GM18861 (cell line): ENCODE results near the gene PAIP2.
"Not testable (repeated sequence)": the region's sequence is repeated elsewhere in the genome, so short reads cannot be mapped to it uniquely, and the experiment has no call there.

Source experiments
- ATAC-seq: cut with Tn5 transposase; IDR thresholded peaks from one replicate; pipeline ENCODE4 v1.9.1; 2021; ENCODE audit not compliant: unreplicated experiment

The PAIP2 gene

DNA sequence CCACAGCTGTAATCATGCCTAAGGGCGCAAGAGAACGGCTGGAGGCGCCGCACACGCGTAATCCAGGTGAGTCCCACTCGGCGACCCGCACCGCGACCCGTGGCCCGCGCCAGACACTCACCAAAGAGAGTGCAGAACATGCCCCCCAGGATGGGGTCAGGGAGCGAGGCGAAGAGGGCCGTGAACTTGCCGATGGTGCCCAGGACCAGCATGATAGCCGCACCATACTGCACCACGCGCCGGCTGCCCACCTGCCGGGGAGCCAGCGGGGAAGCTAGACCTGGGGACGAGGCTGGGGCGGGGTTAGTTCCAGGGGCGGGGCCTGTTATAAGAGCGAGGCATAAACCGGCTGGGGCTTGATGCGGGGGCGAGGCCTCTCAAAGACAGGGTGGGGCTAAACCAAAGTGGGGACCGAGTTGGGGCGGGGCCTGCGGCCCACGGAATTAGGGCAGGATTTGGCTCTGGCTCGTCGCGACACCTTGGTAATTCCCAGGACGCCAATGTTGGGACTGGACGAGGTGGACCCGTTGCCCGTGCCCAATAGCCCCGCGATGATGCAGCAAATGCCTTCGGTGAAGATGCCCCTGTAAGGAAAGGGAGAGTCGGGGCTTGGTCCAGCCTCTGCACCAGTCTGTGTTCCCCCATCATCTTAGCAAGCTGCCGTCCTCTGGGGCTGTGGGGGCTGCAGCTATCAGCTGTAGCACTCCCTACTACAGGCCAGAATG, 36.6 kb downstream of the PAIP2 start:
- no peak for ATAC-seq

DNA sequence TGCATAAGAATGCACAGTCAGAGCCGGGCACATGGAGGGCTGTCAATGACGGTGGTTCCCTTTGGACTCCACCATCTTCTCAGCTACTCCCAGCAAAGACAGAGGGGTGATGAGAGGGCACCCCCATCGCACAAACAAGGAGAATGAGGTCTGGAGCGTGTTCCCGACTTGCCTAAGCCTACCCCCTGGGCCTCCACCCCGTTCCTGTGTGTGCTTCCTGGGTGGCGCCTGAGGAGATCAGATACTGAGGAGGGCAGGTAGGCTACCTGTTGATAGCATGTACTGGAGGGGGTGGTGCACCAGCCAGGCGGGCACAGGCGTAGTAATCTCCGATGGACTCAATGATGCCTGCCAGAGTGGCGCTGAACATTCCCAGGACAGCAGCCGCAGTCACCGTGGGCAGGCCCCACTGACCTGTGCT, 37.3 kb downstream of the PAIP2 start:
- ATAC-seq = no peak

DNA sequence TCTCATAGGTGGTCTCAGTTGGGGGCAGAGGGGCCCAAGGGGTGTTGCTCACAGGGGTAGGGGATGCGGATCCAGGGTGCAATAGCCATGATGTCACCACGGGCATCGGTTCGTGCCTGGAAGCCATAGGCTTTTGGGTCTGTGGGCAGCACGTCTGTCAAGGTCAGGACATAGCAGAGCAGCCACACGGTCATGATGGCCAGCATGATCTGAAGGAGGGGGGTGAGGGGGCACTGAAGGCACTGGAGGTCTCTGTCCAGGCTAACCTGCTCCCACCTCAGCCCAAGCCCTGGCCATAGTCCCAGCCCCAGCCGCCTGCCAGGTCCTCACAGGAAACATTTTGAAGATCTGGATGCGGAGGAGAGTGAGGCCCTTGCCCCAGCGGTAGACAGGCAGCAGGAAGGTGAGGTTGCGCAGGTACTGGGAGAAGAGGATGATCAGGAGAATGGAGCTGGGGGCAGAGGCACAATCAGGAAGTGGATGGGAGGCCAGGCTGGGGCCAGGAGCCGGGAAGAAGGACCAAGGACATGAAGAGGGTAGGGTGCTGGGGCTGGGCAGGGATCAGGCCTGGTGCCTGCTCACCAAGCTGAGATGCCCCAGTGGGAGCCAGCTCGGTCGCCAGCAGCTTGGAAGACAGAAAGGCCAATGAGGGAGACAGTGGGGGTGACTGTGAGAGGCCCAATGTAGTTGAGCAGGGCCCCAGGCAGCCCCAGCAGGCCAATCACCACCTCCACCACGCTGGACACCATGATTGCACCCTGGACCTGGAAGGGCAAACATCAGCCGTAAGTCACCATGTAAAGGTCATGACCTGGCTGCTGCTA, 38.2 kb downstream of the PAIP2 start:
- ATAC-seq = no peak

DNA sequence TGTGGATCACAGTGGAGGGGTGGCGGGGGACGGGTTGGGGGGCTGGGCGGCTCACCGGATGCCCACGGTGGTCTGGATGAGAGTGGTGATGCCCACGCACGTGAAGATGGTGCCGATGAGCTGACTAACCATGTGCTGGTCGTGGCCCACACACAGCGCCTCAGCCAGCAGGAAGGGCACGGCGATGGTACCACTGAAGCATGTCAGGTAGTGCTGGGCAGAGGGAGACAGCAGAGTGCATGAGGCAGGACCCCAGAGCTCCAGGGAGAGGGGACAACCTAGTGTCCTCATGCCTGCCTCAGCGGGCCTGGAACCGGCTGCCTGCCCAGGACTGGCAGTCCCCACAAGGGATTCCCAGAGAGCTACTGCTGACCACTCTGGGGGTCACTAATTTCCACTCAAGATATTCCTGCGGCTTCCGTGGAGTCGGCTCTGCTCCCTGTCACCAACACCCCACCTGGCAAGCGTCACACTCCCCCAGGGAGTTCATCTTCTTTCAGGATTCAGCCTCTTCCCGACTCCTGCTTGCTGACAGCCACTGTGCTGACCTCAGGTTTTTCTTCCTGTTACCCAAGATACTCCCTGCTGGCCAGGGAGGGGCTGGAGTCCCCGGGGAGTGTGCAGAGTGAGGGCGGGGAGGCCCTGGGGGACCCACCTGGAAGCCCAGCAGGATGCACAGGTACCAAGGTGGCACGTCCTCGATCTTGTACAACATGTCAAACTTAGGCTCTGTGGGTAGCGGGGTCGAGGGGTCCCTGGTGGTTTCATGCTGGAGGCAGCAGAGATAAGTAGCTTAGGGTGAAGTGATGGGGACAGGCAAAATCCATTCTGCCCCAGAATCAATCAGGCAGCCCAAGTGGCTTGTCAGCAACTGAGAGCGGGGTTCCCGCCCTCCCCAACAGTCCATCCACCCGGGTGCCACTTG, 40.4 kb downstream of the PAIP2 start:
- no peak for ATAC-seq

DNA sequence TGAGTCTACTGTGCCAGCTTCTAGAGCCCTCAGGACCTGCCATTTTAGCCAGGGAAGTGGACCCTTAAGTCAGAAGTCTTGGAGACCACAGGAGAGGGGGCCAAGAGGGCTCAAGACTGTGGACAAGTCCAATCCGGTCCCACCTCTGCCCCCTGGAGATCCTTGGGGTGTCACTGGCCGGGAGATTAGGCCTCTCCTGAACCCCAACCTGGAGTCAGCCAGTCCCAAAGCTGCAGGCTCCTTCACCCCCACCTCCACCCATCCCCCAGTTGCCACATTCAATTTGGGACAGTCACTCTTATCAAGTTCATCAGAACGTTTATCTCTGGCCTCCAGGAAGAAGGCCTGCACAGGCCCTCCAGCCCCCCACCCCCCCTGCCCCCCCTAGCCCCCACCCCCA, 41.2 kb downstream of the PAIP2 start:
- no peak for ATAC-seq

DNA sequence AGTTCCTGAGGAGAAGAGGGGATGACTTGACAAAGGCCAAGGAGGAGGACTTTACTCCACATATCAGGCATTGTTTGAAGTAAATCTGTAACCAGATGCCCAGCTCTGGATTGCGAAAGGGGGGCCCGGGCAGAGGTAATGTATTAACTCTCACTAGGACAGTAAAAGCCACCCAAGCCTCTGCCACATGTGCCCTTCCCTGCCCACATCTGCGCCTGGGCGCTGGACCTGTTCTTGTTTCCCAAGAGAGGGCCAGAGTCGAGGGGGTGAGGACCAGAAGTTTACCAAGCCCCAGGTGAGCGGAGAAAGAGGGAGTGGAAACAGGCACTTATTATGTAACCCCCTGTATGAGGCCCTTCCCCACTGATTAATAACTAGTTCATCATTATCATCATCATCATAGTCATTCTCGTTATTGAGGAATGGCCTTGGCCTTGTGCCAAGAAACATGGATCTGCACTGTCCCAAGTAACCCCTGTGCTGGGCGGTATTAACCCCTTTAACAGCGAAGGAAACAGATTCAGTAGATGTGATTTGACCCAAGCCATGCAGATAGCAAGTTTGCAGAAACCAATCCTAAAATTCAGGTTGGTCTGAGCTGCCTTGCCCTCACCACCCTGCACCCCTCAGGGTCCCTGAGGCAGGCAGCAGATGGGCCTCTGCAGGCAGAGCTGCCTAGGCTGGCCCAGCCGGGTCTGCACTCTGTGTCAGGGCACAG, 41.8 kb downstream of the PAIP2 start, which contains the start of gene SLC23A1:
TSS of gene SLC23A1 (minus strand) at position 23 of the 718 bp plus-strand sequence. CDS start 44 bp downstream, outside the sequence.
- ATAC-seq = no peak

DNA sequence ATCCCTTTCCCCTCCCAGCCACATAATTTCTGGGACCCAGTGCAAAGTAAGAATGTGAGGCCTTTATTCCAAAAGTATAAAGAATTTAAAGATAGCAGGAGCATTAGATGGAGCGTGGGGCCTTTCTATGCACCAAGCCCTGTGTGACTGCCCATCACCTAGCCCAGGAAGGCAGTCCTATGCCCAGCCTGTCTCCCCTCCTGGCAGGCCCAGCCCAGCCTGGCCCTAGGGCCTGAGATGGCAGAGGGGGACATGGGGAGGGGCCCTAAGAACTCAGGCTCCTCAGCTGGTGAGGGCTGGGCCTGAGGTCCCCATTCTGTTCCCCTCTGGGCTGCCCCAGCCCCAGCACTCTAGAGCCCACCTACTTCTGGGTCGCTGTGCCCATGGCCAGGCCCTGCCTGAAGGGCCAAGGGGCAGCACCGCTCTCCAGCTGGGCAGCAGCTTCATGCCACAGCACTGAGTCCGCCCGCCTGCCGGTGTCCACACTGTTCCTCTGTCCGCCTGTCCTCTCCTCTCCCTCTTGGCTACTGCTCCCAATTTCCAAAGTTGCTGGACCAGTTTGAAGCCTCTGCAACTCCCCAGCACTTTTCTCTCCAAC, 42.4 kb downstream of the PAIP2 start:
- ATAC-seq = no peak

DNA sequence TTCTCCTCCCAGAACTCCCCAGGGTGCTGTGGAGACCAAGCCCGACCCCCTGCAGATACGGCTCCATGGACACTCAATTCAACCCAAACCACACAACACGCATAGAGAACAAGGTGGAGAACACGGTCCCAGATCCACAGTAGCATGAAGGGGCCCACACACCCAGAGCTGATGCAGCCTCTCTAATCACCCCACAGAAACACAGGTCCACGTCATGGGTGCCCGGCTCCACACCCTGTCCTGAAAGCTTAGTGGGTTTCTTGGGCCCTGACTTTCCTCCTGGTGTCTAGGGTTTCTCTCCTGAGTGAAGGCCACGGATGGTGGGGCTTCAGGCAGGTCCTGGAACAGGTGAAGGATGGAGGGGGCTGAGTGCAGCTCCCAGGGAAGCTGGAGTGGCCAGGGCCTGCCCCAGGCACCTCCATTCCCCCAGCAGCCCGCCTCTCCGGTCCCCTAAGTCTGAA, 43.0 kb downstream of the PAIP2 start:
- no peak for ATAC-seq

DNA sequence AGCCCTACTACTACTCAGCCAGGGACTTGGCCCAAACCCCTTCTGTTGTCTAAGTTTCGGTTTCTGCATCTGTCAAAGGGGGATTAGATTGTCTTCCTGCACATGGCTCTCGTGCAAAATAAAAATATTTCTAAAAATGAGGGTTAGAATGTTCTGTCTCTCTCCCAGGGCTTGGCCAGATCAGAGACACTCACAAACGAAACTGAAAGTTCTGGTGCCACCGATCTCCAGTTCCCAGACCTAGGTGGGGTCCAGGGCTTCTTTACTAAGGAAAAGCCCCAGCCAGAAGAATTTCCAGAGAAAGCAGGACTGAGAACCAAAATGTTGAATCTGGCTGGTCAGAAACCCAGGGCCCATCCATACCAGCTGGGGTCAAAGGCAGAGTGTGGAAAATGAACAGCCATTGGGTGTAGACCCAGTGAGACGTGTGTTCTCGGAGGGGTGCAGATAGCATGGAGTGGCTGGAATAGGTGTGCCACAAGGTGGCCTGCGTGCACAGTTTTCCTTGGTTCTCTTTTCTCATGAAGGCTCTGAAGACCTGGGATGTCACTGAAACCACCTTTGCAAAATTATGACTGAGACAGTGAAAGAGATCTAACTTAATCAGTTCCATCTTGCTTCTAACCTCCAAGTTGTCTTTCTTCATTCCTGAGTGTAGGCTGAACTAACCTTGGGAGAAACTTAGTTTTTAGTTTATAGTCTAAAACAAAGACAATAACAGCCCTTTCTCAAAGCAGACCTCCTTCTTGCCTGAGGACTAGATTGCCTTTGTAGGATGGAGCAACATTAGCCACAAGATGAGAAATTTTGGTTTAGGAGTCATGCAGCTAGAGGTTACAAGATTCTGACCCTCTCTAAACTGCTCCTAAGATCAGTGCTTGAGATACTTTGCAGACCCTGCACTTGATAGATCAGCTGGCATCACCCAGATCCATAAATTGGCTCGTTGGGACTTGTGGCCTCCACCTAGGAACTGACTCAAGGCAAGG, 43.7 kb downstream of the PAIP2 start:
- no peak for ATAC-seq

DNA sequence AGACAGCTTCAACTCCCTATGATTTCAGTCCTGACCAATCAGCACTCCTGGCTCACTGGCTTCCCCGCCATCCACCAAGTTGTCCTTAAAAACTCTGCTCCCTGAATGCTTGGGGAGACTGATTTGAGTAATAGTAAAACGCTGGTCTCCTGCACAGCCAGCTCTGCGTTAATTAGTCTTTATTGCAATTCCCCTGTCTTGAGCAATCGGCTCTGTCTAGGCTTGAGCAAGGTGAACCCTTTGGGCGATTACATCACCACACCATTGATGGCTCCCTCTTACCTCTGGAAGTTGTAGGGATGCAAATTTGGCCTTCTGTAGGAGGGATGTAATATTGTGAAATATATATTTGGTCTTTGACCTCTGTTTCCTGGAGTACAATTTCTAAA, 44.4 kb downstream of the PAIP2 start:
- ATAC-seq = no peak

DNA sequence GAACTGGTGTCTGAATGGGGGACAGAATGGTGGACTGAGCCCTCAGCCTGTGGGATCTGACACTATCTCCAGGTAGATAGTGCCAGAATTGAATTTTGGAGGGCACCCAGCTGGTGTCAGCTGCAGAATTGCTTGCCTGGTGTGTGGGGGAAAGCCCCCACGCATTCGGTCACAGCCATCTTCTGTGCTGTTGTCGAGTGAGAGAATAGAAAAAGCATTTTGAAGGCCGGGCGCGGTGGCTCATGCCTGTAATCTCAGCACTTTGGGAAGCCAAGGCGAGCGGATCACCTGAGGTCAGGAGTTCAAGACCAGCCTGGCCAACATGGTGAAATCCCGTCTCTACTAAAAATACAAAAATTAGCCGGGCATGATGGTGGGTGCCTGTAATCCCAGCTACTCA, 45.3 kb downstream of the PAIP2 start:
- not testable (repeated sequence) for ATAC-seq

DNA sequence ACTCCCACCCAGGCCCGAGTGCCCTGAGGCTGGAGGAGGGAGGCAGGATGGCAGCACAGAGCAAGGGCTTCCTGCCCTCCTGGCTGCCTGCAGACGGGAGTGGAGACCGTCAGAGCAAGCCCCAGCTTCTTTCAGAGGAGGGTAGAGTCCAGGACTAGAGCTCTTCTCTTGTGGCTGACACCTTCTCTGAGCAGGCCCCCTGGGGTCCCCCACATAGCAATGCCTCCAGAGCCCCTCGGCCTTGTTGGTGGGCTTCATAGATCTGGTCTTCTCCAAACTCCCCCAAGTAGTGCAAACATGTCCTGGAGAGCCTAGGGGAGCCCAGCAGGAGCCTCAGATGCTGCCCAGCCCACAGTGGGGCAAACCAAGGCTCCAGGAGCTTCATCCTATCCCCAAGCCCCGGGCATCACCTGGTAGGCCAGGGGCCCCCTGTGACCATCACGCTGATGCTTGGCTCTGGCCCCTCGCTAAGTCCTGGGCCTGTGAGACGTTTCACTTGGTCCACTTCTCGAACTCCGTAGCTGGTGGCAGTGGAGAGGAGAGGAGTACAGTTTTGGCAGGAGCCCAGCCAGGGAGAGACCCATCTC, 46.0 kb downstream of the PAIP2 start:
- ATAC-seq = no peak

DNA sequence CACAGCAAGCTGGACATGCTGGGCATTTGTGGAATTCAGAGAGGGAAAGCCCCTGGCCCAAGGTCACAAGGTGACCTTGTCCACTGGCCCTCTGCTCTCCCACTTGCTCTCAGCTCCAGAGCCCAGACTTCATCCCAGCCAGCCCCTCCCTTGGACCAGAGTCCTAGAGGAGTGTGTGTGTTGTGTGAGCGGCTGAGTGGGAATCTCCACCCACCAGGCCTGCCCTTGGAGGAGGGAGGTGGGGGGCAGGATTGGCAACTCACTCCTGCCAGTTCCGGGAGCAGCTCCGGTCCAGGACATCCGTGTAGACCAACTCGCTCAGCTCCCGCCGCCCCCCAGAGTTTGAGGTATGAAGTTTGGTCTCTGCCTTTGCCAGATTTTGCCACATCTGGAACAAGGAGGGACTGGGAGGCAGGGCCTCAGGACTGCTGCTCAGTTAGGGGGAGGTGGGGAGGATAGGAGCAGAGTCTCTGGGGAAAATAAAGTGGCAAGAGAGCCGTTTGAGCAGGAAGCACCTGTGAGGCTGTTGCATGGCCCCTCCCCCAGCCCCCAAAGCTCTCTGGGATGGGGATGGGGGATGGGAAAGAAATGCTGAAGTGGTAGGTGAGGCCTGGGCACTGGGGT, 46.7 kb downstream of the PAIP2 start:
- no peak for ATAC-seq

DNA sequence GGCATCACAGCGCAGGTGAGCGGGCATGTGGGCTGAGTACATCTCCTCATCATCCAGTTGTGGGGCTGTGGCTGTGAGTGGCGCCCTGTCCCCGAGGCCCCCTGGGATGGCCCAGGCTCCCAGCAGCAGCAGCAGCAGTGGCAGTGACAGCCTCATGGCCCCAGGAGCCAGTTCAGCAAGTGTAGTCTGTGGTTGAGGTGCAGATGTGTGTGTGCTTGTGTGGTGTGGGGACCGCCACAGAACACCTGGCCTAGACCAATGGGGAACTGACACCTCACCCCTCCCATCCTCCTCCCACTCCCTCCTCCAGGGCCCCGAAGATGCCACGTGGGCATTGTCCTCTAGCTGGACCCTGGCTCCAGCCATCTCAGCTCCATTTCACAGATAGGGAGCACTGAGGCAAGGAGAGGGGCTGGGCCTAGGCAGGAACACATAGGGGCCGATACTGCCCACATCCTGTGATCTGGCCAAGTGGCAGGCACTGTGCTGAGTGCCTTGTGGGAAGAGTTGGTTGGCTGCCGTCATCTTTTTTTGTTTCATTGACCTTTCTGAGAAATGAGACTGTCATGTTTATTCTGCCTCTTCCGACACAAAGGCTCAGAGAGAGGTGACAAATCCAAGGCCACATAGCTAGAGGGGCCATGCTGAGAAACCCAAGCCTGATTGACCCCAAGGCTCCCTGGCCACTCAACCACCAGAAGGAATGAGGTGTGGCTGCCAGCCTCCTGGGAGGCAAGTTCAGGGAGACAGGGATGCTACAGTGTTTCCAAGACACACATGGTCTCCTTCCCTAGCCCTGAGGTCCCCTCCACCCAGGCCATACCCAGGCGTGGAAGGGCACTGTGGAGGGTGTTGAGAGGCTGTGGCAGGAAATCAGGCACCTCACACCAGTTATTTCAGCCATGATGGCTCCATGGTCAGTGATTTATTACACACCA, 48.3 kb downstream of the PAIP2 start, which contains the start of gene MZB1:
TSS of gene MZB1 (minus strand) at position 213 of the 938 bp plus-strand sequence. CDS start at position 156, 57 bp downstream.
- ATAC-seq = peak; percentile 37

DNA sequence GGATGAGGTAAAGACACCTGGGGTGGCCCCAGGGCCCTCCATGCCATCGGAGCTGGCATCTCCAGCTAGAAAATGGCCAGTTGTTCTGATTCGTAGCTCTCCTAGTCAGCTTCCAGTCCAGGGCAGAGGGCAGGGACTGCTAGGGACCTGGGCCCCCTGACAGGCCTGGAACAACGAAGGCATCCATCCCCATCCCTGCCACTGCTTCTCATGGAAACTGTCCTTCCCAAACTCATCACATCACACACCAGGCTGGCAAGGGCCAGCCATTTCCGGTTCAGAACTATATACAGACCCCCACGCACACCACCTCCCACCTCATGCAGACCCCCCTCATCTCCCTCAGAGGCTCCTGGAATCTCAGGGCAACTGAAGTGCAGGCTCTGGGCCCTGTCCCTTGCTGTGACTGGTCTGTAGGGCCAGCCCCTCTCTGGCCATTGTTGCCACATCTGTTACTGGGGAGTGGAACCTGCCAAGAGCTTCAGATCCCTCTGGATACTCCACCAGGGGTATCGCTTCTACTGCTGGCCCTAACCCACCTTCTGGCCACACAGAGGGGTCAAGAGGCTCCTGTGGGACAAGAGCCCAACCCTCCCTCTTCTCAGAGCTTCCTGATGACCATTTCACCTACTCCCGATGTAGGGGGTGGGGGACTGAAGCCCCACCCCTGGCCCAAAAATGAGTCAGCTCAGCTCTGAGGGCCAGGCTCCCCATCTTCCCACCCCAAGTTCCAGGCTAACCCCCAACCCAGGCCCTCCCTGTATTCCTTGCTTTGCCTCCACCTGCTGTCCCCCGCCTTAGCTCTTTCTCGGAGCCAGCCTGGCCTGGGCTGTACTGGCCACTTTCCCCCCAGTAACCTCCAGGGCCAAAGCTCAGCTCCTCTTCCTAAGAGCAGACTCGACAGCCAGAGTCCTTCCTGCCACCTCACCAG, 49.2 kb downstream of the PAIP2 start:
- ATAC-seq = no peak
